ENCODE data around the gene OSBPL6.

Gene OSBPL6

GRCh38 chr2:178258916-178259315, 64.6 kb downstream of the OSBPL6 start (continued):
- TF ChIP-seq ZBTB10 (tag by site-specific recombination; IDR thresholded peaks at IDR 0.05) (no peak), ZBTB1 (tag by site-specific recombination; IDR thresholded peaks at IDR 0.05) (no peak), KLF7 (tag by site-specific recombination; IDR thresholded peaks at IDR 0.05; ENCODE audit: borderline replicate concordance) (no peak), ZNF747 (tag by site-specific recombination; IDR thresholded peaks at IDR 0.05) (no peak), ZNF558 (tag by site-specific recombination; IDR thresholded peaks at IDR 0.05) (no peak), ZNF184 (tag by site-specific recombination; IDR thresholded peaks at IDR 0.05) (no peak)

- Histone ChIP-seq H3K36me3 (ENCODE audit: control insufficient read depth in 2 of 2, insufficient read depth in 1 of 2, low read length in 2 of 2) (no peaks in the 10 kb centered on the region), H3K27ac (ENCODE audit: extremely low read depth, low read depth, low read length) (no peak overlapping the region), H3K4me1 (ENCODE audit: control insufficient read depth, insufficient read depth, low read length) (no peaks in the 10 kb centered on the region), H3K9me3 (ENCODE audit: control insufficient read depth, insufficient read depth, low read depth, low read length) (no peaks in the 10 kb centered on the region), H3K4me3 (ENCODE audit: low read depth, low read length) (no peak overlapping the region)
- ChIA-PET CTCF (interaction anchor here (0.6 kb wide), 1 partner anchor 9 kb away, joined by 3 read pairs; no protein-coding TSS in a partner anchor), POLR2A (no interaction called here)
- no peak for TF ChIP-seq ZNF76 (tag by site-specific recombination; IDR thresholded peaks at IDR 0.05; ENCODE audit: borderline replicate concordance, low read depth)
- no peak for TF ChIP-seq ZNF707 (tag by site-specific recombination; IDR thresholded peaks at IDR 0.05)
- TF ChIP-seq ZNF837 (tag by site-specific recombination; IDR thresholded peaks at IDR 0.05) = no peak
- TF ChIP-seq SALL2 (tag by site-specific recombination; IDR thresholded peaks at IDR 0.05; ENCODE audit: borderline replicate concordance) = no peak
- no peak for TF ChIP-seq ZNF48 (tag by site-specific recombination; IDR thresholded peaks at IDR 0.05)
- TF ChIP-seq ZNF292 (tag by site-specific recombination; IDR thresholded peaks at IDR 0.05; ENCODE audit: borderline replicate concordance, low read depth) = no peak
- TF ChIP-seq ZNF514 (tag by site-specific recombination; IDR thresholded peaks at IDR 0.05) = no peak
- no peak for TF ChIP-seq ZNF624 (tag by site-specific recombination; IDR thresholded peaks at IDR 0.05)
- no peak for TF ChIP-seq KLF10 (tag by site-specific recombination; IDR thresholded peaks at IDR 0.05)
- no peak for TF ChIP-seq ATF2 (tag by site-specific recombination; IDR thresholded peaks at IDR 0.05; ENCODE audit: low read depth)
- TF ChIP-seq ZNF792 (tag by site-specific recombination; IDR thresholded peaks at IDR 0.05) = no peak
- no peak for TF ChIP-seq ZNF114 (tag by site-specific recombination; IDR thresholded peaks at IDR 0.05)
- TF ChIP-seq ZNF501 (tag by site-specific recombination; IDR thresholded peaks at IDR 0.05) = no peak
- TF ChIP-seq ZNF623 (tag by site-specific recombination; IDR thresholded peaks at IDR 0.05) = no peak
- TF ChIP-seq ZNF274 (IDR thresholded peaks at IDR 0.05; ENCODE audit: low read length) = no peak
- no peak for TF ChIP-seq ZNF274 (tag by site-specific recombination; IDR thresholded peaks at IDR 0.05; ENCODE audit: borderline replicate concordance)
- no peak for TF ChIP-seq ZNF148 (tag by site-specific recombination; IDR thresholded peaks at IDR 0.05; ENCODE audit: borderline replicate concordance)
- no peak for TF ChIP-seq ZBTB21 (tag by site-specific recombination; IDR thresholded peaks at IDR 0.05)
Measured at GRCh38 chr2:178263159-178263860, 69.0 kb downstream of the OSBPL6 start.

All from HEK293 (cell line).